OCI-LY3 (cell line): ENCODE data around the gene CLSTN2.

Experiments used
- H2AFZ ChIP-seq: fragments of 200-600, 300-600 bp; shearing (Covaris generic); 2 replicates; pipeline ENCODE4 v1.6.0; 2014; ENCODE audit warnings: antibody characterized with exemption, low read depth, low read length
- H3K27ac ChIP-seq: fragments of 200-600, 300-600 bp; sonication (generic); 2 replicates; pipeline ENCODE4 v1.5.1; 2014; ENCODE audit warnings: mild to moderate bottlenecking, low read length, moderate library complexity, mixed read lengths
- H3K27me3 ChIP-seq: fragments of 200-600, 300-600 bp; sonication (generic); 2 replicates; pipeline ENCODE4 v1.6.1; 2014; ENCODE audit warnings: low read depth, low read length, mixed read lengths
- H3K36me3 ChIP-seq: fragments of 200-600, 300-600 bp; sonication (generic); replicated peaks from 2 replicates; pipeline ENCODE3; 2014; ENCODE audit warnings: low read depth, low read length, mixed read lengths
- H3K4me1 ChIP-seq: fragments of 300-600, 200-600 bp; sonication (generic); 2 replicates; pipeline ENCODE4 v1.6.1; 2014; ENCODE audit warnings: low read length, mixed read lengths
- H3K4me2 ChIP-seq: fragments of 200-600, 300-600 bp; sonication (generic); 2 replicates; pipeline ENCODE4 v1.6.1; 2014; ENCODE audit warnings: low read length, mixed read lengths
- H3K4me3 ChIP-seq: fragments of 300-600, 200-600 bp; sonication (generic); 2 replicates; pipeline ENCODE4 v1.5.1; 2014; ENCODE audit warnings: antibody characterized with exemption, mild to moderate bottlenecking, low read length, moderate library complexity
- H3K79me2 ChIP-seq: fragments of 300-600, 200-600 bp; shearing (Covaris generic); 2 replicates; pipeline ENCODE4 v1.6.1; 2014; ENCODE audit warnings: mild to moderate bottlenecking, low read length, mixed read lengths
- H3K9ac ChIP-seq: fragments of 300-600, 200-600 bp; shearing (Covaris generic); 2 replicates; pipeline ENCODE4 v1.6.0; 2014; ENCODE audit warnings: mild to moderate bottlenecking, low read length, moderate library complexity
- H3K9me3 ChIP-seq: fragments of 200-600, 300-600 bp; shearing (Covaris generic); 2 replicates; pipeline ENCODE4 v1.6.1; 2014; ENCODE audit warnings: low read length, mixed read lengths; ENCODE audit not compliant: insufficient read depth
- H4K20me1 ChIP-seq: fragments of 200-600, 300-600 bp; sonication (generic); 2 replicates; pipeline ENCODE4 v1.6.1; 2016; ENCODE audit warnings: low read length, mixed read lengths; ENCODE audit not compliant: insufficient read depth
- EZH2phosphoT487 ChIP-seq: fragments of 200-600 bp; shearing (Covaris generic); IDR thresholded peaks from 2 replicates; pipeline ENCODE4 v1.6.1; 2018; ENCODE audit warnings: antibody characterized with exemption, mixed run types, low read depth
- TF ChIP-seq, protein P1 (sequence below): fragments of 200-600, 300-600 bp; sonication (generic); IDR thresholded peaks from 2 replicates; pipeline ENCODE4 v1.5.1; 2014; ENCODE audit warnings: antibody characterized with exemption, low read length, low read depth

The CLSTN2 gene

DNA sequence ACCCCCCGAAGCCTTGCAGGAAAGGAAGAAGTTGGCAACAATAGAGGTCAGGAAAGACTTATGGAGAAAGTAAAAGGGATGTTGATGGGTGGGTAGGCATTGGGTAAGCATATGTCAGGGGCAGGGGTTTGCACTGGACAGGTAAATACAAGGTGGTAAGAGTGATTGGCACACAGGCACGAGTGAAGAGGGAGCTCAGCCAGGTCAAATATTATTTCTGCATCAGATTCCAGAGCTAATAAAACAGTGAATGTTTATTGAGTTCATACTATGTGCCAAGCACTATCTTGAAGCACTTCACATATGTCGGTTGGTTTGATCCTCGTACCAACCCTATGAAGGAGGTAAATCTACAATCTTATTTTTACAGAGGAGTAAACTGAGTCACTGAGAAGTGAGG is 6.6 kb downstream of the CLSTN2 start:
- Histone ChIP-seq H3K27ac (no peak overlapping the region), H3K27me3 (peaks cover 12% of the 10 kb centered on the region; the same call in 1 of the 2 replicates), H3K79me2 (no peaks in the 10 kb centered on the region), H3K4me1 (no peaks in the 10 kb centered on the region), H3K9me3 (no peaks in the 10 kb centered on the region), H3K4me3 (no peak overlapping the region), H3K36me3 (no peaks in the 10 kb centered on the region), H3K4me2 (no peak overlapping the region), H4K20me1 (no peaks in the 10 kb centered on the region), H2AFZ (no peak overlapping the region), H3K9ac (no peak overlapping the region)
- TF ChIP-seq, protein P1, sequence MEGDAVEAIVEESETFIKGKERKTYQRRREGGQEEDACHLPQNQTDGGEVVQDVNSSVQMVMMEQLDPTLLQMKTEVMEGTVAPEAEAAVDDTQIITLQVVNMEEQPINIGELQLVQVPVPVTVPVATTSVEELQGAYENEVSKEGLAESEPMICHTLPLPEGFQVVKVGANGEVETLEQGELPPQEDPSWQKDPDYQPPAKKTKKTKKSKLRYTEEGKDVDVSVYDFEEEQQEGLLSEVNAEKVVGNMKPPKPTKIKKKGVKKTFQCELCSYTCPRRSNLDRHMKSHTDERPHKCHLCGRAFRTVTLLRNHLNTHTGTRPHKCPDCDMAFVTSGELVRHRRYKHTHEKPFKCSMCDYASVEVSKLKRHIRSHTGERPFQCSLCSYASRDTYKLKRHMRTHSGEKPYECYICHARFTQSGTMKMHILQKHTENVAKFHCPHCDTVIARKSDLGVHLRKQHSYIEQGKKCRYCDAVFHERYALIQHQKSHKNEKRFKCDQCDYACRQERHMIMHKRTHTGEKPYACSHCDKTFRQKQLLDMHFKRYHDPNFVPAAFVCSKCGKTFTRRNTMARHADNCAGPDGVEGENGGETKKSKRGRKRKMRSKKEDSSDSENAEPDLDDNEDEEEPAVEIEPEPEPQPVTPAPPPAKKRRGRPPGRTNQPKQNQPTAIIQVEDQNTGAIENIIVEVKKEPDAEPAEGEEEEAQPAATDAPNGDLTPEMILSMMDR: no peak
- no peak for TF ChIP-seq EZH2phosphoT487

DNA sequence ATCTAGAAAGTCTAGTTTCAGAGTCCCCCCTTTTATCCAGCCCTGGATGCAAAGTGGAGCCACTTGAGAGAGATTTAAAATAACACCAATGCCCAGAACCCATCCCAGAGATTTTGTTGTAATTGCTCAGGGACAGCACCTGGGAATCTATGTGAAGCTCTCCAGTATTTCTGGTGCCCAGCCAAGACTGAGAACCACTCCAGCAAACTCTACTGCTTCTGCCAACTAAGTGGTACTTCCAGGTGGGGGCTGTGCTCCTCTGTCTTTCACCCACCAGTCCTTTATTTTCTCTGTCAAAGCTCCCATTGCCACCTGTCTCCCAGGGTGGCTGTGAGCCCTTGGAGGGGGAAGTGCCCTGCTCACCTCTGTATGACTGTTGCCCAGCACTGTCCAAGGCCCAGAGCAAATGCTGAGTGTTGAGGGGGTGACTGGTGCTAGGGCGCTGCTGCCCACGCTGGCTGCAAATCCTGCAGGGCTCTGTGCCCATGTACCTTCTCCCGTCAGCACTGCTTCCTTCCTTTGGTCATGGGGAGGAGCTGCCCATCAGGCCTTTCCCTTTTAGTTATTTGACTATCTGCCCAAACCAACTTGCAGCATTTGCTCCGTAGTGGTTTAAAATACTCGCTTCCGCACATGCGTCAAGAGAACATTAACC is 9.4 kb downstream of the CLSTN2 start:
- no peaks in the 10 kb centered on the region for H4K20me1 ChIP-seq
- H3K9ac ChIP-seq: no peak overlapping the region
- no peak overlapping the region for H3K27ac ChIP-seq
- H3K27me3 ChIP-seq: peaks cover 16% of the 10 kb centered on the region; the same call in 1 of the 2 replicates
- TF ChIP-seq, protein P1: no peak
- TF ChIP-seq EZH2phosphoT487: no peak
- 0 out of 2 replicates have a peak, but pooled peaks cover 3% of the 10 kb centered on the region for H3K4me1 ChIP-seq
- no peaks in the 10 kb centered on the region for H3K36me3 ChIP-seq
- H3K79me2 ChIP-seq: no peaks in the 10 kb centered on the region
- H3K9me3 ChIP-seq: no peaks in the 10 kb centered on the region
- H3K4me3 ChIP-seq: no peak overlapping the region
- H2AFZ ChIP-seq: no peak overlapping the region
- no peak overlapping the region for H3K4me2 ChIP-seq

DNA sequence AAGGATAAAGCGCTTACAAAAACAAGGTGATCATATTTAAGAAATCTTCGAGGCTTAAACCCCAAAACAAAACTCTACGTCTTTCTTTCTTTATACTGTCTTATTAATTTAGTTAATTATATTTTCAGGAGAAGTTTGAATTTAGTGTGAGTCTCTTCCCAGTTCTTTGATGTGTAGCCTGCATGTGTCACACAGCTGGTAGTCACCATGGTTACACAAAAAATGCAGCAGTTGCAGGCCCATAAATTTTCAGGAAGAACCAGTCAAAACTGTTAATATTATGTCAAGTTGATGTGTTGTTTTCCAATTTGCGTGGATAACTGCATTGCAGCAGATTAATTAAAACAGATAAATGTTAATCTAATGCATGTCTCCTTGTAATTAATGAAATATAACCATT is 10.4 kb downstream of the CLSTN2 start:
- Histone ChIP-seq H3K27ac (no peak overlapping the region), H3K4me2 (no peak overlapping the region), H3K27me3 (peaks cover 7% of the 10 kb centered on the region; the same call in 1 of the 2 replicates), H3K79me2 (no peaks in the 10 kb centered on the region), H3K9me3 (no peaks in the 10 kb centered on the region), H2AFZ (no peak overlapping the region), H3K9ac (no peak overlapping the region), H3K4me1 (0 out of 2 replicates have a peak, but pooled peaks cover 3% of the 10 kb centered on the region), H4K20me1 (no peaks in the 10 kb centered on the region), H3K4me3 (no peak overlapping the region), H3K36me3 (no peaks in the 10 kb centered on the region)
- TF ChIP-seq EZH2phosphoT487: no peak
- TF ChIP-seq, protein P1: no peak

DNA sequence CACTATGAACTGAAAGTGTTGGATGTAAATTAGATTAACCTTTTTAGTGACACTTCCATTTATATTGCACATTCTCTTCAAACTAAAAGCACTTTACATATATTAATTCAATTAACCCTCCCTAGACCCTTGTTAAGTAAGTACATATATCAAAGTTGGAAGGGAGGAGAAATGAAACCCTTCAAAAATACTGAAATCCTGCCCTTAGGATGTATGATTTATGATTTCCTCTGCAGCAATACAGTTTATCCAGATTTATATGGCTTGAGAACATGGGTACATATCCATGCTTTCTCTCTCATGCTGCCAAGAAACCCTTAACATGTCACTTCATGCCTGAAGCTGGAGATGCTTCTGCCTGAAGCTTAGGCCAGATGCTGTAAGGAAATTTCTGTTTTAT is 11.0 kb downstream of the CLSTN2 start:
- TF ChIP-seq EZH2phosphoT487: no peak
- TF ChIP-seq, protein P1: no peak
- no peak overlapping the region for H3K4me2 ChIP-seq
- H4K20me1 ChIP-seq: no peaks in the 10 kb centered on the region
- H2AFZ ChIP-seq: no peak overlapping the region
- H3K4me1 ChIP-seq: 0 out of 2 replicates have a peak, but pooled peaks cover 3% of the 10 kb centered on the region
- H3K4me3 ChIP-seq: no peak overlapping the region
- no peaks in the 10 kb centered on the region for H3K79me2 ChIP-seq
- no peak overlapping the region for H3K27ac ChIP-seq
- no peaks in the 10 kb centered on the region for H3K36me3 ChIP-seq
- H3K9me3 ChIP-seq: no peaks in the 10 kb centered on the region
- H3K9ac ChIP-seq: no peak overlapping the region
- H3K27me3 ChIP-seq: peaks cover 4% of the 10 kb centered on the region; the same call in 1 of the 2 replicates
